Measurements from ENCODE around the gene KLHL1. TPM values are rescaled to one million over a fixed set of nuclear protein-coding genes. Genes with fewer than 3 reads are reported as not detected.

KLHL1 gene
- total RNA-seq, 1 experiment from 2014 or later: not detected

DNA sequence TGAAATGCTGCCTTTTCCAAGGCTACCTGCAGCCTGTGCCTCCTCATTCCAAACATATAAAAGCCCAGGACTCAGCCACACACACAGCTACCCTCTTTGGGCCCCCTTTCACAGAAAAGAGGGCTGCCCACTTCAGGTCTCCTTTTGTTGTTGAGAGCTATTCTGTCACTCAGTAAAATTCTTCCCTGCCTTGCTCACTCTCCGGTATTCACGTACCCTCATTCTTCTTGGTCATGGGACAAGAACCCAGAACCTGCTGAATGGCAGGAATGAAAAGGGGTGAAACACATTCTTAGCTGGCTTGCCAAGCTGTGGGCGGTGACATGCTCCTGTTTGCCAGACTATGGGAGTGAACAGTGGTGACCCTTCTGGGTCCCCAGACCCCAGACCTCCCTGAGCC, 338.6 kb downstream of the KLHL1 start (continued):
- TF ChIP-seq CTCF (IDR thresholded peaks at IDR 0.05 in 2 of 3, conservative IDR thresholded peaks at IDR 0.05 in 1 of 3; ENCODE audit: borderline replicate concordance in 1 of 3, insufficient read depth in 1 of 3, low read depth in 2 of 3, low read length in 2 of 3): no peak
- TF ChIP-seq CBX3 (IDR thresholded peaks at IDR 0.05; ENCODE audit: low read depth): no peak
- TF ChIP-seq POLR2AphosphoS5 (IDR thresholded peaks at IDR 0.05; ENCODE audit: low read depth, low read length): no peak
- TF ChIP-seq TCF7L2 (IDR thresholded peaks at IDR 0.05; ENCODE audit: borderline replicate concordance, extremely low read depth, insufficient read depth, insufficient read length): no peak
- no peak for TF ChIP-seq JUND (IDR thresholded peaks at IDR 0.05)
- no peak for TF ChIP-seq POLR2A (IDR thresholded peaks at IDR 0.05; ENCODE audit: borderline replicate concordance, extremely low read depth, insufficient read depth, insufficient read length)
- TF ChIP-seq CEBPB (IDR thresholded peaks at IDR 0.05; ENCODE audit: low read depth): no peak
- no peak for TF ChIP-seq EZH2phosphoT487 (IDR thresholded peaks at IDR 0.05; ENCODE audit: borderline replicate concordance)
- no peak for TF ChIP-seq SP1 (IDR thresholded peaks at IDR 0.05; ENCODE audit: low read depth)
- no peak for TF ChIP-seq RAD21 (IDR thresholded peaks at IDR 0.05; ENCODE audit: low read depth)

- Histone ChIP-seq H2AFZ (ENCODE audit: low read depth, low read length, poor library complexity, severe bottlenecking) (no peak overlapping the region), H3K36me3 (ENCODE audit: control insufficient read depth in 1 of 2, insufficient read depth in 2 of 2, low read length in 2 of 2) (no peaks in the 10 kb centered on the region), H3K27me3 (ENCODE audit: insufficient read depth, low read length) (no peaks in the 10 kb centered on the region), H4K20me1 (ENCODE audit: insufficient read depth) (no peaks in the 10 kb centered on the region), H3K9ac (ENCODE audit: low read length) (no peak overlapping the region), H3K4me3 (replicated peaks in 1 of 2; ENCODE audit: low read depth in 1 of 2, low read length in 2 of 2) (no peak overlapping the region), H3K4me1 (ENCODE audit: control insufficient read depth in 1 of 2, insufficient read depth in 2 of 2, low read length in 2 of 2) (no peaks in the 10 kb centered on the region), H3K4me2 (ENCODE audit: low read length) (no peak overlapping the region), H3K9me2 (ENCODE audit: insufficient read depth) (no peaks in the 10 kb centered on the region), H3K79me2 (ENCODE audit: insufficient read depth, low read length) (no peaks in the 10 kb centered on the region), H3K9me3 (ENCODE audit: control insufficient read depth in 1 of 2, insufficient read depth in 1 of 2, low read depth in 1 of 2, low read length in 2 of 2) (no peaks in the 10 kb centered on the region; a peak in 1 of 4 replicates), H3K27ac (ENCODE audit: low read depth, low read length) (no peak overlapping the region)
- intact Hi-C loops (cut with micrococcal nuclease): no loop called here
- DNase-seq (ENCODE audit: low read depth, low spot score): no peak
- ATAC-seq: no peak
- no TSS peak for BruUV-seq (replicated peaks)
- CTCF ChIA-PET: no interaction called here
- RAD21 ChIA-PET (ENCODE audit: low non-redundant PET in 1 of 2, low total read pairs in 2 of 2, uncharacterized antibody in 2 of 2, unreplicated experiment in 2 of 2): no interaction called here
- POLR2A ChIA-PET: no interaction called here
- TF ChIP-seq JUND (IDR thresholded peaks at IDR 0.05): no peak
- TF ChIP-seq SIN3A (IDR thresholded peaks at IDR 0.05; ENCODE audit: low read depth): no peak
- no peak for TF ChIP-seq RAD21 (IDR thresholded peaks at IDR 0.05; ENCODE audit: low read depth)
- no peak for TF ChIP-seq CTCF (IDR thresholded peaks at IDR 0.05 in 2 of 3, conservative IDR thresholded peaks at IDR 0.05 in 1 of 3; ENCODE audit: borderline replicate concordance in 1 of 3, insufficient read depth in 1 of 3, low read depth in 2 of 3, low read length in 2 of 3)
- TF ChIP-seq POLR2AphosphoS5 (IDR thresholded peaks at IDR 0.05; ENCODE audit: low read depth, low read length): no peak
- TF ChIP-seq ZNF274 (IDR thresholded peaks at IDR 0.05; ENCODE audit: low read depth, low read length): no peak
- TF ChIP-seq SRF (IDR thresholded peaks at IDR 0.05; ENCODE audit: low read depth): no peak
Observed at GRCh38 chr13:69761581-69761980, 346.7 kb downstream of the KLHL1 start.

Data from HCT116 (cell line).